Activated T-cell treated with anti-CD3 and anti-CD28 coated beads, Interleukin-2, amount 50 U/mL, for 72 hours (primary cell): Measurements from ENCODE around the gene AKAP9. TPM values are rescaled to one million over a fixed set of nuclear protein-coding genes. Genes with fewer than 3 reads are reported as not detected.
"Not testable (repeated sequence)": the region's sequence is repeated elsewhere in the genome, so short reads cannot be mapped to it uniquely, and the experiment has no call there.

Experiments used
- ATAC-seq, 2 donors: fragments of 150-1000 bp; cut with Tn5 transposase; replicated peaks in 1 of 2; 2 replicates each; pipeline ENCODE4 v1.10.0; 2021; ENCODE audit warnings: moderate library complexity in 2 of 2, mild to moderate bottlenecking in 1 of 2
- DNase-seq, 2 donors: peaks; one replicate each; pipeline ENCODE4 v3.0.0; 2021 to 2022; ENCODE audit warnings: mixed read lengths in 1 of 2
- H3K27ac Mint-ChIP-seq: one replicate; pipeline ENCODE4 v1.8.0; 2022; ENCODE audit warnings: mild to moderate bottlenecking, moderate library complexity, mixed read lengths
- H3K27me3 Mint-ChIP-seq: one replicate; pipeline ENCODE4 v1.8.0; 2022; ENCODE audit warnings: low read depth, mixed read lengths
- H3K36me3 Mint-ChIP-seq, 2 donors: one replicate each; pipeline ENCODE4 v1.8.0; 2022; ENCODE audit warnings: mixed read lengths in 2 of 2, mild to moderate bottlenecking in 1 of 2; ENCODE audit not compliant: insufficient read depth in 2 of 2
- H3K4me1 Mint-ChIP-seq: one replicate; pipeline ENCODE4 v1.8.0; 2022; ENCODE audit warnings: low read depth, mixed read lengths
- H3K4me3 Mint-ChIP-seq, 2 donors: one replicate each; pipeline ENCODE4 v1.8.0; 2022; ENCODE audit warnings: mild to moderate bottlenecking in 2 of 2, mixed read lengths in 2 of 2, moderate library complexity in 2 of 2
- H3K9me3 Mint-ChIP-seq, 2 donors: one replicate each; pipeline ENCODE4 v1.8.0; 2022; ENCODE audit warnings: mixed read lengths in 2 of 2
- total RNA-seq, 2 donors: library from RNA; stranded (reverse); gene quantifications; one replicate each; pipeline ENCODE4 v1.2.3, GENCODE V29; 2022

AKAP9 gene
- total RNA-seq, 2 donors from 2014 or later, result 31.5 to 33.4 TPM

GRCh38 chr7:92102862-92103261 is 162.2 kb downstream of the AKAP9 start:
- not testable (repeated sequence) for H3K27ac Mint-ChIP-seq, H3K4me3 Mint-ChIP-seq, H3K9me3 Mint-ChIP-seq, H3K36me3 Mint-ChIP-seq, DNase-seq, H3K4me1 Mint-ChIP-seq, ATAC-seq, H3K27me3 Mint-ChIP-seq

- Mint-ChIP-seq H3K4me3 (no peak overlapping the region), H3K27me3 (no peaks in the 10 kb centered on the region), H3K9me3 (no peaks in the 10 kb centered on the region), H3K27ac (no peak overlapping the region), H3K36me3 (peaks cover 0 to 9% of the 10 kb centered on the region in 2 donors), H3K4me1 (no peaks in the 10 kb centered on the region)
- no peak for ATAC-seq
- DNase-seq, result no peak
Measured at GRCh38 chr7:92108821-92109220, 168.2 kb downstream of the AKAP9 start.

GRCh38 chr7:92110857-92111256 is 170.2 kb downstream of the AKAP9 start:
- DNase-seq (no peak), ATAC-seq (no peak)
- Mint-ChIP-seq H3K36me3 (peaks cover 0 to 20% of the 10 kb centered on the region in 2 donors), H3K9me3 (no peaks in the 10 kb centered on the region), H3K27me3 (no peaks in the 10 kb centered on the region), H3K4me3 (no peak overlapping the region), H3K27ac (no peak overlapping the region), H3K4me1 (no peaks in the 10 kb centered on the region)

- no peak overlapping the region for H3K4me3 Mint-ChIP-seq
- DNase-seq (no peak), ATAC-seq (no peak)
- no peaks in the 10 kb centered on the region for H3K9me3 Mint-ChIP-seq
- H3K27me3 Mint-ChIP-seq, result no peaks in the 10 kb centered on the region
- H3K36me3 Mint-ChIP-seq, result peaks cover 6 to 38% of the 10 kb centered on the region in 2 donors
- H3K4me1 Mint-ChIP-seq, result no peaks in the 10 kb centered on the region
- no peak overlapping the region for H3K27ac Mint-ChIP-seq
Measured at GRCh38 chr7:92115821-92116220, 175.2 kb downstream of the AKAP9 start.

GRCh38 chr7:92116949-92117348 is 176.3 kb downstream of the AKAP9 start:
- no peak for ATAC-seq
- Mint-ChIP-seq H3K27me3 (no peaks in the 10 kb centered on the region), H3K4me1 (no peaks in the 10 kb centered on the region), H3K4me3 (no peak overlapping the region), H3K27ac (no peak overlapping the region), H3K36me3 (peaks cover 10 to 43% of the 10 kb centered on the region in 2 donors), H3K9me3 (no peaks in the 10 kb centered on the region)
- DNase-seq, result no peak

GRCh38 chr7:92119213-92119759 is 178.6 kb downstream of the AKAP9 start:
- Mint-ChIP-seq H3K27me3 (no peaks in the 10 kb centered on the region), H3K27ac (no peak overlapping the region), H3K36me3 (peaks cover 10 to 55% of the 10 kb centered on the region in 2 donors), H3K4me1 (no peaks in the 10 kb centered on the region), H3K4me3 (no peak overlapping the region), H3K9me3 (no peaks in the 10 kb centered on the region)
- ATAC-seq (no peak), DNase-seq (no peak)

- no peak overlapping the region for H3K27ac Mint-ChIP-seq
- ATAC-seq (no peak), DNase-seq (no peak)
- no peak overlapping the region for H3K4me3 Mint-ChIP-seq
- no peaks in the 10 kb centered on the region for H3K27me3 Mint-ChIP-seq
- peaks cover 12 to 56% of the 10 kb centered on the region in 2 donors for H3K36me3 Mint-ChIP-seq
- H3K9me3 Mint-ChIP-seq, result no peaks in the 10 kb centered on the region
- no peaks in the 10 kb centered on the region for H3K4me1 Mint-ChIP-seq
Measured at GRCh38 chr7:92121681-92122080, 181.0 kb downstream of the AKAP9 start.

GRCh38 chr7:92131093-92131492 is 190.4 kb downstream of the AKAP9 start:
- no peak overlapping the region for H3K4me3 Mint-ChIP-seq
- no peak for DNase-seq
- H3K36me3 Mint-ChIP-seq, result peaks cover 2 to 18% of the 10 kb centered on the region in 2 donors
- ATAC-seq, result no peak
- no peaks in the 10 kb centered on the region for H3K9me3 Mint-ChIP-seq
- H3K4me1 Mint-ChIP-seq, result peaks cover 29% of the 10 kb centered on the region
- H3K27me3 Mint-ChIP-seq, result no peaks in the 10 kb centered on the region
- H3K27ac Mint-ChIP-seq, result no peak overlapping the region

- no peak overlapping the region for H3K27ac Mint-ChIP-seq
- peaks cover 2 to 12% of the 10 kb centered on the region in 2 donors for H3K36me3 Mint-ChIP-seq
- no peaks in the 10 kb centered on the region for H3K27me3 Mint-ChIP-seq
Measured at GRCh38 chr7:92131764-92132330, 191.2 kb downstream of the AKAP9 start.

GRCh38 chr7:92133133-92133736 is 192.6 kb downstream of the AKAP9 start:
- H3K27me3 Mint-ChIP-seq, result no peaks in the 10 kb centered on the region
- peak overlapping the region; percentile 93 to 96 for H3K4me3 Mint-ChIP-seq
- peaks cover 29% of the 10 kb centered on the region for H3K4me1 Mint-ChIP-seq
- DNase-seq (no peak), ATAC-seq (peak; percentile 3 to 5)
- H3K36me3 Mint-ChIP-seq, result peaks cover 2 to 10% of the 10 kb centered on the region in 2 donors
- H3K27ac Mint-ChIP-seq, result peak overlapping the region; percentile 98
- no peaks in the 10 kb centered on the region for H3K9me3 Mint-ChIP-seq

More at GRCh38 chr7:92131764-92132330, 191.2 kb downstream of the AKAP9 start:
- Mint-ChIP-seq H3K4me1 (peaks cover 29% of the 10 kb centered on the region), H3K9me3 (no peaks in the 10 kb centered on the region), H3K4me3 (peak overlapping the region in 1 of 2 donors; percentile 35)
- ATAC-seq, result no peak
- no peak for DNase-seq

- Mint-ChIP-seq H3K9me3 (no peaks in the 10 kb centered on the region), H3K27me3 (no peaks in the 10 kb centered on the region), H3K36me3 (peaks cover 2 to 10% of the 10 kb centered on the region in 2 donors), H3K27ac (peak overlapping the region; percentile 98), H3K4me3 (peak overlapping the region; percentile 93 to 96), H3K4me1 (peaks cover 29% of the 10 kb centered on the region)
- DNase-seq, result peak; percentile 71 to 74
- peak; percentile 37 to 48 for ATAC-seq
Measured at GRCh38 chr7:92133737-92134270, 193.1 kb downstream of the AKAP9 start.

GRCh38 chr7:92134271-92135051 is 193.8 kb downstream of the AKAP9 start, which contains the start of gene CYP51A1:
CYP51A1 (minus strand) TSS chr7:92134477; CDS start chr7:92134364, 113 bp downstream.
- Mint-ChIP-seq H3K4me3 (peak within 1 kb of the TSS; percentile 93 to 96), H3K9me3 (no peaks in the 10 kb centered on the region), H3K4me1 (peaks cover 29% of the 10 kb centered on the region), H3K36me3 (peaks cover 2 to 11% of the 10 kb centered on the region in 2 donors), H3K27me3 (no peaks in the 10 kb centered on the region), H3K27ac (peak within 1 kb of the TSS; percentile 98)
- DNase-seq (peak; percentile 94), ATAC-seq (peak; percentile 93 to 94)
